DMS153 (cell line): ENCODE measurements around the gene EPHB2.
"Not testable (repeated sequence)": the region's sequence is repeated elsewhere in the genome, so short reads cannot be mapped to it uniquely, and the experiment has no call there.

Experiments used
- DNase-seq: peaks from one replicate; lab custom pipeline; 2025; lab: John Stamatoyannopoulos, UW

The EPHB2 gene

GRCh38 chr1:22836850-22837249, 126.2 kb downstream of the EPHB2 start:
- no peak for DNase-seq

- no peak for DNase-seq
Observed at GRCh38 chr1:22837332-22837731, 126.7 kb downstream of the EPHB2 start.

GRCh38 chr1:22838965-22839364, 128.3 kb downstream of the EPHB2 start:
- DNase-seq, result no peak

GRCh38 chr1:22839806-22840205, 129.2 kb downstream of the EPHB2 start:
- DNase-seq, result no peak

GRCh38 chr1:22841142-22841541, 130.5 kb downstream of the EPHB2 start:
- DNase-seq, result no peak

GRCh38 chr1:22841860-22842281, 131.2 kb downstream of the EPHB2 start:
- no peak for DNase-seq

GRCh38 chr1:22843441-22844183, 133.0 kb downstream of the EPHB2 start:
- DNase-seq, result not testable (repeated sequence)

GRCh38 chr1:22844621-22845020, 134.0 kb downstream of the EPHB2 start:
- DNase-seq, result no peak

GRCh38 chr1:22845398-22845935, 134.8 kb downstream of the EPHB2 start:
- DNase-seq, result no peak

GRCh38 chr1:22846458-22846857, 135.8 kb downstream of the EPHB2 start:
- DNase-seq, result no peak

- no peak for DNase-seq
Observed at GRCh38 chr1:22847249-22847648, 136.6 kb downstream of the EPHB2 start.

- no peak for DNase-seq
Observed at GRCh38 chr1:22847709-22848108, 137.1 kb downstream of the EPHB2 start.

- no peak for DNase-seq
Observed at GRCh38 chr1:22848405-22848804, 137.8 kb downstream of the EPHB2 start.

GRCh38 chr1:22849770-22850169, 139.1 kb downstream of the EPHB2 start:
- DNase-seq, result no peak

- DNase-seq, result no peak
Observed at GRCh38 chr1:22850281-22850680, 139.6 kb downstream of the EPHB2 start.

GRCh38 chr1:22850681-22851080, 140.0 kb downstream of the EPHB2 start:
- no peak for DNase-seq

- DNase-seq, result no peak
Observed at GRCh38 chr1:22851517-22851916, 140.9 kb downstream of the EPHB2 start.

GRCh38 chr1:22852144-22852655, 141.6 kb downstream of the EPHB2 start:
- DNase-seq, result no peak

- DNase-seq, result no peak
Observed at GRCh38 chr1:22853651-22854185, 143.1 kb downstream of the EPHB2 start.

GRCh38 chr1:22854688-22855565, 144.3 kb downstream of the EPHB2 start:
- no peak for DNase-seq

- DNase-seq, result no peak
Observed at GRCh38 chr1:22855668-22856606, 145.3 kb downstream of the EPHB2 start.
